ENCODE results near the gene GMPPB.

GMPPB gene

GRCh38 chr3:49727924-49728361 is 4.2 kb upstream of the GMPPB start:
- no peak for DNase-seq (ENCODE audit: low read depth)

- DNase-seq (ENCODE audit: low read depth) = no peak
Measured at GRCh38 chr3:49727154-49727923, 3.6 kb upstream of the GMPPB start.

- no peak for DNase-seq (ENCODE audit: low read depth)
Measured at GRCh38 chr3:49725906-49726681, 2.3 kb upstream of the GMPPB start.

GRCh38 chr3:49724586-49724985 is 835 bp upstream of the GMPPB start:
- DNase-seq (ENCODE audit: low read depth) = no peak

GRCh38 chr3:49723296-49723627 is 489 bp downstream of the GMPPB start:
- DNase-seq (ENCODE audit: low read depth) = peak; percentile 28

- DNase-seq (ENCODE audit: low read depth) = no peak
Measured at GRCh38 chr3:49722896-49723295, 855 bp downstream of the GMPPB start.

- no peak for DNase-seq (ENCODE audit: low read depth)
Measured at GRCh38 chr3:49721896-49722781, 1.6 kb downstream of the GMPPB start.

- DNase-seq (ENCODE audit: low read depth) = no peak
Measured at GRCh38 chr3:49721596-49721895, 2.2 kb downstream of the GMPPB start.

GRCh38 chr3:49720855-49721595 is 2.7 kb downstream of the GMPPB start:
- DNase-seq (ENCODE audit: low read depth) = no peak

GRCh38 chr3:49719214-49719884 is 4.4 kb downstream of the GMPPB start, which contains the start of gene AMIGO3:
Gene AMIGO3, minus strand, starts transcription at chr3:49719684. Its CDS starts 219 bp downstream, at chr3:49719465.
- peak; percentile 86 for DNase-seq (ENCODE audit: low read depth)

- no peak for DNase-seq (ENCODE audit: low read depth)
Measured at GRCh38 chr3:49718858-49719213, 4.9 kb downstream of the GMPPB start.

- no peak for DNase-seq (ENCODE audit: low read depth)
Measured at GRCh38 chr3:49717959-49718857, 5.5 kb downstream of the GMPPB start.

GRCh38 chr3:49717211-49717958 is 6.4 kb downstream of the GMPPB start:
- no peak for DNase-seq (ENCODE audit: low read depth)

GRCh38 chr3:49716691-49717210 is 7.0 kb downstream of the GMPPB start:
- DNase-seq (ENCODE audit: low read depth) = no peak

GRCh38 chr3:49716169-49716568 is 7.6 kb downstream of the GMPPB start:
- DNase-seq (ENCODE audit: low read depth) = no peak

GRCh38 chr3:49715611-49716121 is 8.1 kb downstream of the GMPPB start:
- no peak for DNase-seq (ENCODE audit: low read depth)

- DNase-seq (ENCODE audit: low read depth) = no peak
Measured at GRCh38 chr3:49714728-49715550, 8.8 kb downstream of the GMPPB start.
